Activated T-cell treated with anti-CD3 and anti-CD28 coated beads for 1 hour (primary cell): Measurements from ENCODE around the gene APOBEC3F.
"Not testable (repeated sequence)": the region's sequence is repeated elsewhere in the genome, so short reads cannot be mapped to it uniquely, and the experiment has no call there.

Experiments used
- DNase-seq: peaks from one replicate; pipeline ENCODE4 v3.0.0-alpha.2; 2020; ENCODE audit warnings: low read depth

The APOBEC3F gene

DNA sequence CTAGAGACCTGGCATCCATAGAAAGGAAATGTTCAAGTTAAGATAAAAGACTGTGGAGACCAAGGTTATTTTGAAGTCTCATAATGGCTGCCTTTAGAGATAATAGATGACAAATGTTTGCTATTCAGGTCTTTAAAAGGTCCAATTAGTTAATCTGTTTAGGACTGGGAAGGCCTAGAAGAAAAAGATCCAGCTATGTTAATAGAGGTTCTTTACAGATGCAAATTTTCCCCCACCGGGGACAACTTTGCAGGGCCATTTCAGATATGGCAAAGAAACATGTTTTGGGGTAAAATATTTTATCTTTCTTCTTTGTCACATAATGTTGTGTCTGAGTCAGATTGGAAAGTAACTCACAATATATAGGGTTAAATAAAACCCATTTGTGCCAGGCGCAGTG is 33.3 kb downstream of the APOBEC3F start:
- no peak for DNase-seq

DNA sequence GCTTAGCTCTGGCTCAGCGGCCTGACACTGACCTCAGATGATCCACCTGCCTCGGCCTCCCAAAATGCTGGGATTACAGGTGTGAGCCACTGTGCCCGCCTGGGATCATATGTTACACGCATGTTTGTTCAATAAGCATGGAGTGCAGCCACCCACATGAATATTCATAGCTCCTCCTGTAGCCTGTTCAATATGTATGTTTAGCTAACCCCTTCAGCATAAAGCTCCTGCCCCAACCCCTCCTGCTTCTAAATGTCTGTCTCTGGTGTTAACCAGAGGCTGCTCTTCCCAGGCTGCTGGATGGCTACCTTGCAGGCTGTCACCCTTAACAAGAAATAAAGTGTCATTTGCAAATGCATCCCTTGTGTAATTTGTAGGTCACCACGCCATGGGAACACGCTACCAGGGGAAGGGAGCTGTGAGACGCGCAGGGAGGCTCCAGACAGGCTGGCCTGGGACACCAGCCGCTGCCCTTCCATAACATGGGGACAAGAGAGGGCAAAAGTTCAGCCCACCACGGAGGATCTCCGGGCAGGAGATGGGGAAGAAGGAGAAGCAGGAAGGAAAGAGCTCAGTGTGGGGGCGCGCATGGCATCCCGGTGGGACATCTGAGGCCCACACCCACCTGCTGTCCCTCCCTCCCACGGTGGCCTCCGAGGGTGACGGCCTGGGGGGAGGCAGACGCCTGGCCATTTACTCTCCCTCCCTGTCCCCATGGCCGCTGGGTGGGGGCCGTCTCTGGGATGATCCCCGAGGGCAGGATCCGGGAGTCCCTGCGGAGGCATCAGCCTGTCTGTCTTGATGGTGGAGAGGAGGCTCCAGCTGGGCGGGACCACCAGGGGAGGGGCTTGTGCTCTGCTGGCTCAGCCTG is 35.7 kb downstream of the APOBEC3F start:
- not testable (repeated sequence) for DNase-seq

DNA sequence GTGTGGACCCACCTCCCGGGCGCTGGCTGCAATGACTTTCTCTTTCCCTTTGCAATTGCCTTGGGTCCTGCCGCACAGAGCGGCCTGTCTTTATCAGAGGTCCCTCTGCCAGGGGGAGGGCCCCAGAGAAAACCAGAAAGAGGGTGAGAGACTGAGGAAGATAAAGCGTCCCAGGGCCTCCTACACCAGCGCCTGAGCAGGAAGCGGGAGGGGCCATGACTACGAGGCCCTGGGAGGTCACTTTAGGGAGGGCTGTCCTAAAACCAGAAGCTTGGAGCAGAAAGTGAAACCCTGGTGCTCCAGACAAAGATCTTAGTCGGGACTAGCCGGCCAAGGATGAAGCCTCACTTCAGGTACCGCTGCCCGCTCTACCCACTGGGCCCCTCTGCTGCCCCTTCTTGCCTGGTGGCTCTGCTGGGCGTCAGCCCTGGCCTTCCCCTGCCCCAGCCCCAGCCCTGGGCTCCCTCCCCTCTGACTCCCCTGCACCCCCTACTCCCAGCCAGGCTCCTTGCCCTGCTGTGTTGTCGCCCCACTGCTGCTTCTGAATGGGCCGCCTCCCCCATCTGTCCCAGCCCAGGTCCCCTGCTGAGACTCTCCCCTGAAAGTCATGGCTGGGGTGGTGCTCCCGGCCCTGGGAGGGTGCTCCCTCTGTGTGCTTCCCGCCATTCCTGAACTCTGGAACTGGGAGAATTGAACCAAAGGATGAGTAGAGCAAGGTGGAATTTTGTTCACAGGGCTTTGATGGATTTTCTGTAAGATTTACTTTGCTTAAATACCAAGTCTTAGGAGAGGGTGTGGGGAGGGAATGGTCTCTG is 36.6 kb downstream of the APOBEC3F start, which contains the start of gene APOBEC3G:
TSS of gene APOBEC3G (plus strand) at position 250 of the 815 bp plus-strand sequence. CDS start at position 337, 87 bp downstream.
- not testable (repeated sequence) for DNase-seq

DNA sequence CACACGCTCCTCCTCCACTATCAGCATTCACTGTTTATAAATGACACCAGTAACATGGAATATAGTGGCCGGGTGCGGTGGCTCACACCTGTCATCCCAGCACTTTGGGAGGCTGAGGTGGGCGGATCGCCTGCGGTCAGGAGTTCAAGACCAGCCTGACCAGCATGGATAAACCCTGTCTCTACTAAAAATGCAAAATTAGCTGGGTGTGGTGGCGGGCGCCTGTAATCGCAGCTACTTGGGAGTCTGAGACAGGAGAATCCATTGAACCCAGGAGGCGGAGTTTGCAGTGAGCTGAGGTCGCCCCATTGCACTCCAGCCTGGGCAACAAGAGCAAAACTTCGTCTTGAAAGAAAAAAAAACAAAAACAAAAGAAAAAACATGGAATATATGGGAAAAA is 37.2 kb downstream of the APOBEC3F start:
- DNase-seq: not testable (repeated sequence)

DNA sequence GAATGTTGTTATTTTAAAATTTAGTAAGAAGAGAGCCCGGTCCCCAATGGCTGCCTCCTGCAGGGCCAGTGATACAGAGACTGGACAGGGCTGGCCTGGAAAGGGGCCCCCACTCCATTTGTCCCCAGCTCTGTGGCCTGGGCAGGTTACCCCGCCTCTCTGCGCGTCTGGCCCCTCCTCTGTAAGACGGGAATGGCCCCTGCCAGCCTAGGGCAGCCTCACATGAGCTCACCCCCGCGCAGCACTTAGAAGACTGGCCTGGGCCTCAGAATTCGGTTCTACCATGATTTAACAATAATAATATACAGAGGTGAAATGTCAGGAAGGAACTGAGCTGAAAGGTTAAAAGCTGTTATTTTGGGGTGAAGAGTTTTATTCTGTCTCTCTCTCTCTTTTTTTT is 37.7 kb downstream of the APOBEC3F start:
- DNase-seq: no peak

DNA sequence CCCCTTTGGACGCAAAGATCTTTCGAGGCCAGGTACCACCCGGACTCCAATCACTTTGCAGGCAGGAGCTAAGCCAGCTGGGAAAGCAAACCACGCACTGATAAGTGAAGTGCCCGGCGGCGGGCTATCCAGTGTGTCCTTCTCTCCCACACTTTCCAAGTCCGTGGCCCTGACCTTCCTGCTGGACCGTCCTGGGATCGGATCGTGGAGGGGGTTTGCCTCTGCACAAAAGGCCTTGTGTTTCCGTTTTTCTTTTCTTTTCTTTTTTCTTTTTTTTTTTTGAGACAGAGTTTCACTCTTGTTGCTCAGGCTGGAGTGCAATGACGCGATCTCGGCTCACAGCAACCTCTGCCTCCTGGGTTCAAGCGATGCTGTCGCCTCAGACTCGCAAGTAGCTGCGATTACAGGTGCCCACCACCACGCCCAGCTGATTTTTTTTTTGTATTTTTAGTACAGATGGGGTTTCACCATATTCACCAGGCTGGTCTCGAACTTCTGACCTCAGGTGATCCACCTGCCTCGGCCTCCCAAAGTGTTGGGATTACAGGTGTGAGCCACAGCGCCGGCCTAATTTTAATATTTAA is 38.5 kb downstream of the APOBEC3F start:
- DNase-seq: not testable (repeated sequence)

DNA sequence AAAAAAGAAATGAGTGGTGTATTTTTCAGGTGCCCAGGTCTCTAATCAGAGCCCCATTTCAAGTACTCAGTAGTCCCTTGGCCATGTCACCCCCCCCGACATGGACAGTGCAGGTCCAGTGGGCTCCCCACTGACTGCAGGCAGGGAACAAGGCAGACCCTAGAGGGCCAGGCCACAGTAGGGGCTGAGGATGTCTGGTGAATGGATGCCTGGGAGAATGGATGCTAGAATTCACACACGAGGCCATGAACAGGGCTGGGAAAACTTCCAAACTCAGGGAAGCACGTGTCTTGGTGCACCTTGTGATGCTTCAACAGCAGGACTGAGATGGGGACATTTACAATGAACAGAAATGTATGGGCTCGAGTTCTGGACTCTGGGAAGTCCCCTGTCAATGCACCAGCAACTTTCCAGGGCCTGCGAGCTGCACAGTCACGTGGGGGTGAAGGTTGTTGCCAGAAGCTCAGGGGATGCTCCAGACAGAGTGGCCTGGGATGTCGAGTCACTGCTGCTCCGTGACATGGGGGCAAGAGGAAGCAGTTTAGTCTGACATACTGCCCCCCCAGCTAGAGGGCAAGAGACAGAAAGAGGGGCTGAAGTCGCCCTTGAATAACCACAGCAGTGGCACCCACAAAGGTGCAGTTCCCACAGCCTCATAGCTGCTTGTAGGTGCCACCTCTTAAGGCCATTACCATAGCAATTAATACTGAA is 39.5 kb downstream of the APOBEC3F start:
- DNase-seq: no peak

DNA sequence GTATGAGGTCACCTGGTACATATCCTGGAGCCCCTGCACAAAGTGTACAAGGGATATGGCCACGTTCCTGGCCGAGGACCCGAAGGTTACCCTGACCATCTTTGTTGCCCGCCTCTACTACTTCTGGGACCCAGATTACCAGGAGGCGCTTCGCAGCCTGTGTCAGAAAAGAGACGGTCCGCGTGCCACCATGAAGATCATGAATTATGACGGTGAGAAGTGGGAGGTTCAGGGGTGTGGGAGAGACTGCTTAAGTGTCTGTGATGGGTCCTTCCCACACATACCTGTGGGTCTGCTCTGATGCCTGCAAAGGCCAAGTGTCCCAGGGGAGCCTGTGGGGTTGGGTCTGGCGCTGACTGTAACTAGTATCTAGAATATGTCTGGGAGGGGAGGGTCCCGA is 40.4 kb downstream of the APOBEC3F start:
- DNase-seq: no peak

DNA sequence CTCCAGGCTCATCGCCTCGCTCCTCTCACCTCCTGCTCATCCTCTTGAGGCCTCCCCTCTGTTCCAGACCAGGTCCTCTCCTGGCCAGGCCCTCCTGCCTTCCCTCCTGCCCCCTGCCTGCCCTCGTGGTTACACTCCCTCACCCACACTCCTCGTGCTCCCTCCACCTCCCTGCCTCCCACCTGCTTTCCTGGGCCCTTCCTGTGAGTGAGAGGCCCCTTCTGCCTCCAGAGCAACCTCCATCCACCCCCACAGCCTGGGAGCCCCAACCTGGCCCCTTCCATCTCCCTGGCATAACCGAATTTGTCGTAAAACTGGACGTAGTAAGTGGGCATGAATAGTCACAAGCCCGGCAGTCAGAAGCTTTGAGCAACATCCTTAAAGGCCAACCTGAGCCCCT is 40.9 kb downstream of the APOBEC3F start:
- DNase-seq: no peak

DNA sequence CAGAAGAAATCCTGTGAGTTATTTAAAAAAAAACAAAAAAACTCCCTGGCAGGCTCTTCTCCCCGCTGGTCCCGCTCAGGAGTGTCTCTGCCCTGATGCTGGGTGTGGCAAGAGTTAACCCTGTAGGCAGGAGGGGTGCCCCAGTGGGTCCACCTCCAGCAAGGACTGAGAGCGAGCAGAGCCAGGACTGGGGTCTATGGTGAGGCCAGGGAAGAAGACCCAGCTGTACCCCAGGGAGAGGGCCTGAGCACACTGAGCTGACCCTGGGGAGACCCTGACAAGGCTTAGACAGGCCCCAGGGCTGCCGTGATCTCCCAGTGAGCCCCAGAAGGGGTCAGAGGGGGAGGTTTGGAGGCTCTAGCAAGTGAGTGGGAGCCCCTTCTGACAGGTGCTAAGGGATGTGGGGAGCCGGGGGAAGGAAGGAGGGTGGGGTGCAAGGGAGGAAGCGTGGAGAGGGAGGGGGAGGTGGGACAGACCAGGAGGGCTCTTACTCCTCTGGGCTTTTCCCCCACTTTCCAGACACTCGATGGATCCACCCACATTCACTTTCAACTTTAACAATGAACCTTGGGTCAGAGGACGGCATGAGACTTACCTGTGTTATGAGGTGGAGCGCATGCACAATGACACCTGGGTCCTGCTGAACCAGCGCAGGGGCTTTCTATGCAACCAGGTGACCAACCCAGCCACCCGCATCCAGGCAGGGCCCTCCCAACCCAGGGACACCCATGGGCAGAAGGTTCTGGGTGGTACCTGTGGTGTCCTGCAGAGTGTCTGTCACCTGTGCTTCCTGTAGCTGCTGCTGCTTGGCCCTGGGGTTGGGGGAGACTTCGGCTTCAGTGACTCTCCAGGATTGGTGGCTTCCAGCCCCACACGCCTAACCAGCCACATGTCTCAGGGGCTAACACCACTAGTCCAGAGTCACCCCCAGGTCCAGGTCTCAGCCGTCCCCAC is 42.8 kb downstream of the APOBEC3F start:
- no peak for DNase-seq

DNA sequence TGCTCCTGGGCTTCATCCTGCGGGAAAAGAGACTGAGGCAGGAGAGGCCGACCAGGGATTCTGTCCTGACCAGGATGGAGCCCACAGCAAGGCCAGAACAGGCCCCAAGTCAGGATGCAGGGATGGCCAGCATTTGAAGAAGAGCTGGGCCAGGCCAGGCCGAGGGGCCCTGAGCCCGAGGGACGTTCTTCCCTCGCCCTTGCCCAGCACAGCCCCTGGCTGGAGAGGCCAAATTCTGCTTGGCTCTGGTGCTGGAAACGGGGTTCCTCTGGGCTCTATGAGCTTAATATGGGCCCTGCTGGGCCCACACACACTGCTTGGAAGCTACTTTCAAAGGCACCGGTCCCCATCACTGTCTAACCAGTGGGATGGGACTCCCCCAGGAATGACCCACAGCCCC is 44.0 kb downstream of the APOBEC3F start:
- no peak for DNase-seq

DNA sequence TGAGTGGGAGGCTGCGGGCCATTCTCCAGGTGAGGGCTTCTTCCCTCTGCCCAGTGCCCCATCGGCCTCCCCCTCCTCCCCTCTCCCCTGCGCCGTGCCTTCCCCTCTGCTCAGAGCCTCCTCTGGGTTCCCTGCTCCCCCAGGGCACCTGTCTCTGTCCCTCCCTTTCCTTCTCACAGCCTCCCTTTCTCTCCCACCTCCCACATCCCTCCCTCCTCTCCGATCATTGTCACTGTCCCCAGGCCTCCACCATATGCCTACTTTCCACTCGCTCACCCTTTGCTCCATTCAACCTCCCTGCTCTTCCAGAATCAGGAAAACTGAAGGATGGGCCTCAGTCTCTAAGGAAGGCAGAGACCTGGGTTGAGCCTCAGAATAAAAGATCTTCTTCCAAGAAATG is 46.4 kb downstream of the APOBEC3F start:
- DNase-seq: no peak

DNA sequence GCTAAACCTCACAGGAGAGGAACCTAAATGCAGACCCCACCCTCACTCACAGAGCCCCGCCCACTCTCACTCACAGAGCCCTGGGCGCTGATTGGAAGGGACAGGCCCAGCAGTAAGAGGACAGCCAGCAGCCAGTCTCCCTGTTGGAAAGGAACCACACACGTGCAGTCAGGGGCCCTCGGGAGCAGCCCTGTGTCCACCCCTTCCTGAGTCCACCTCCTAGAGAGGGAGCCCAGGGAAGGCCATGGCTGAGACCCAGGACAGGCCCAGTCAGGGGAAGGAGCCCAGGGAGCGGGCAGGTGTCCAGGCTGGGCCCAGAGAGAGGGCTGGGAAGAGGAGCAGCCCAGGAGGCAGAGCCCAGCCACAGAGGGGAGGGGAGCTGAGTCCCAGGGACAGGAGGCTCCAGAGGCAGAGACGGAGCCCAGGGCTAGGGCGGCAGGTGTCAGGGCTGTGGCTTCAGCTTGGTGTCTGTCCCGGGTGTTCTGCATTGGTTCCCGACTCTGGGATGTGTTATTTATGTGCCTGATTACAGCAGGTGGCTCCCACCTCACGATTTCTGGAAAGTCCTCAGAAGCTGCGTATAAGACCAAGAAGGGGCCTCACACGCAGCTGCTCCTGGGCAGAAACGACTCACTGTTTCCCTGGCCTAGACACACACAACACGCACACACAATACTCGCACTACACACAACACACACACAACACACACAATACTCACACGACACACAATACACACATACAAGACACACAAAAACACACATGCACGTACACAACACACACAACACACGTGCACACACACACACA is 47.4 kb downstream of the APOBEC3F start:
- DNase-seq: no peak

DNA sequence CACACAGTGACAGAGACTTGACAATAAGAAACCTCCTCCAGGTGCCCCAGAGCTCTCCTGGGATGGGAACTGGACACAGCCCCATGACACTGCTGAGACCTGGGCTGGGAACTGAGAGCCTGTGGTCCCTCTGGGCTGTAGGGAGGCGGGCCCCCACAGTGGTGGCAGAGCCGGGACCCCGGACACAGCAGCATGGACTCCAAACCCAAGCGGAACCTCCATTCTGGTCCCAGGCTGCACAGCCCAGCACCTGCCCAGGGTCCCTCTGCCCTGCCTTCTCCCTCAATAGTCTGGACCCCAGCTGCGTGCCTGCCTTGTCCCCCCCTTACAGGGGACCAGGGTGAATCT is 48.0 kb downstream of the APOBEC3F start:
- no peak for DNase-seq

DNA sequence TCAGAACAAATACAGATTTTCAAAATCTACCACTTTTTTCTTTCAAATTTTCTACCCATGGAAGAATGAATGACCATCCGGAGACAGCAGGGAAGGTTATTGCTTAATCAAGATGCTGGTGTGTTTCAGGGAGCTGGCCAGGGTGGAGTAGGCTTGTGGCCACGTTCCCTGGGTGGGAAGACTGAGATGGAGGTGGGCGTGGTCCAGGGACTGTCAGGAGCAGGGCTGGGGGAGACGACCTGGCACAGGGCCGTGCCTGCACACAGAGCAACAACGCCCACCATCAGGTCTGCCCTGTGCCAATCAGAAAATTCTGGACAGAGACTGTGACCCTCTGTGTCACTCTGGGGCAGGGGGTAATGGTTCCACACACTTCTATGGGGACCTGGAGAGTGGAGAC is 49.3 kb downstream of the APOBEC3F start:
- DNase-seq: no peak

DNA sequence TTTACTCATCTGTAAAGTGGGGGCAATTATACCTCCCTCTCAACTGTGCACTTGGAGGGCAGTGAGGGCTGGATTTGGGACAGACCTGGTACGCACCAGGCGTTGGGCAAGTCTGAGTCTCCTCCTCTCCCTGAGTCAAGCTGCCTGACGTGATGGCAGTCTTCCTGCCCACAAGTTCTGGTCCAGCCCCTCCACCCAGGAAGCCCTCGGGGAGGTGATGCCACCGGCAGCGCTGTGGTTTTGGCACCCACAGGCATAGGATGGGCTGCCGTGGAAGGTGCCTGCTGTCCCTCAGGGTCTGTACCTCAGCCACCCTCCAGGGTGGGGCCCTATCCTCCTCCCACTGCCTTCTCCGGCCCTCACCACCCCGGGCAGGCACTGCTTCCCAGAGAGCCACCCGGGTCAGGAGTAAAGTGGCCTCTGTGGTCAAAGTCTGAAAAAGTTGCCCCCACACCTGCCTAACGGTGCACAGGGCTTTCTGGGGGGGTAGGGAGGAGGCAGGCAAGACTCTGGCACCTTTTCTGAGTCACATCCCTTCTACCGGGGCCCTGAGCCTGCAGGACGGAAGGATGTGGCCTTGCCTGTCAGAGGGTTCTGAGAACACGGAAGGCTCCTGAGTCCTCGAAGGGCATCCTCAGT is 49.9 kb downstream of the APOBEC3F start:
- DNase-seq: peak; percentile 67

DNA sequence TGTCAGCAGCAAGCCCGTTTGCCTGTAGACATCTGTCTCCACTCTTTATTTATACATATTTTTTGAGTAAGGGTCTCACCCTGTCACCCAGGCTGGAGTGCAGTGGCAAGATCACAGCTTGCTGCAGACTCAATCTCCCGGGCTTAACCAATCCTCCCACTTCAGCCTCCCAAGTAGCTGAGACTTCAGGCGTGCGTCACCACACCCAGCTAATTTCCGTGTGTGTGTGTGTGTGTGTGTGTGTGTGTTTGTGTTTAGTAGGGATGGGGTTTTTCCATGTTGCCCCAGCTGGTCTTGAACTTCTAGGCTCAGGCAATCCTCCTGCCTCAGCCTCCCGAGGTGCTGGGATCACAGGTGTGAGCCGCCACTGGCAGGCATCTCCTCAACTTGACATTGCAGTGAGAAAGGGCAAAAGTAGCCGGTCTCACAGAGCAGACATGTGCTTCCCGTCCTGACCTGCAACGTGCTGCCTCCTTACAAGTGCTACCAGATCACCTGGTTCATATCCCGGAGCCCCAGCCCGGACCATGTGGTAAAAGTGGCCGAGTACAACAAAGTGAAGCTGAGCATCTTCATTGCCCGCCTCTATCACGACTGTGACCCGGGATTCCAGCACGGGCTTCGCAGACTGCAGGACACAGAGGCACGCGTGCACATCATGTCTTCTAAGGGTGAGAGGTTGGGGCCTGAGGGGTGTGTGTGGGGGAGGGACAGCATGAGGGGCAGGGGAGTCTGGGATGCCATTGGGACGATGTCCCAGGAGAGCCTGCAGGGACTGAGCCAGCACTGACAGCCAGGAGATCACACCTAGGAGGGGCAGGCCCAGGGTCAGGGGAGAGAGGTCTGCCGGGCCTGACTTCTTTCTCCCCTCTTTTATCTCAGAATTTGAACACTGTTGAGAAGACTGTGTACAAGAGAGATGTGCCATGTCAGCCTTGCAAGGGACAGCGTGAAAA is 50.7 kb downstream of the APOBEC3F start:
- no peak for DNase-seq

DNA sequence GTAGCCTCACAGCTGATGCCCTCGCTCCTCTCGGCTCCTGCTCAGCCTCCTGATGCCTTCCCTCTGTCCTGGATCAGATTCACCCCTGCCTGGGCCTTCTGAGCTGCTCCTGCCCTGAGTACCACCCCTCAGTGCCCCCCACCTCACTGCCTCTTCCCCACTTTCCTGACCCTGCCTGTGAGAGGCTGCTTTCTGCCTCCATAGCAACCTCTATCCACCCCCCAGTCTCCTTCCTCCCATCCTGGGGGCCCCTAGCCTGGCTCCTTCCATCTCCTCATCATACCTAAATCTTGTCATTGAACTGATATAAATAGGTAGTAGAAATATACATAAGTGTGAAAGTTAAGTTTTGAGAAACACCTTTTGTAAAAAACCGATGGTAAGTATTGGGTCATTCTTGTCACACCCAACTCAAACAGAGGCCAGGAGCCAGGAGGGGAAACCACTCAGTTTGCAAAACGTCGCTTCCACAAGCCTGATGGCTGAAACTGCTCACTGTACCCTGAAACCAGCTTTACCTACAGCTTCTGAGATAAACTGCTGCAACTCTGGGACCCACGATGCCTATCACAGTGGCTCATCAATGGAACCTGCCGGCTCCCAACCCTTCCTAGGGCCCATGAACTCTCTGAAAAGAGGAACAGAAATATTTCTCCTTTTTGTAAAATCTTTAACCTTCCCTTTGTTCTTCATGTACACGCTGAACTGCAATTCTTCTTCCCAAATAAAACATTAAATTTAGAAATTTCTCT is 51.6 kb downstream of the APOBEC3F start:
- no peak for DNase-seq
